AG04449 (cell line): Measurements from ENCODE around the gene EXOC6B.

ENCODE experiments used
- CTCF ChIA-PET: fragments of 350-600 bp; formaldehyde crosslinking; extraction: SDS; loops from one replicate; lab custom pipeline; 2021; ENCODE audit warnings: antibody characterized with exemption; lab: Yijun Ruan, JAX
- POLR2A ChIA-PET: fragments of 400-600, 350-600 bp; formaldehyde crosslinking; extraction: SDS; loops from one replicate; lab custom pipeline; 2020; ENCODE audit warnings: antibody characterized with exemption, inconsistent platforms; lab: Yijun Ruan, JAX
- DNase-seq: peaks from one replicate; pipeline ENCODE4 v3.0.0-alpha.2; 2010; ENCODE audit warnings: low read depth, low spot score
- H3K4me3 ChIP-seq: 2 replicates; pipeline ENCODE4 v1.5.1; 2011; ENCODE audit warnings: low read depth, mild to moderate bottlenecking, control low read depth, low read length
- CTCF ChIP-seq: IDR thresholded peaks from one replicate; pipeline ENCODE4 v1.5.1; 2011; ENCODE audit warnings: mild to moderate bottlenecking, moderate library complexity, low read length, control low read depth, inconsistent platforms; ENCODE audit not compliant: insufficient read depth; ENCODE audit errors: missing control alignments

The EXOC6B gene

GRCh38 chr2:72762276-72762675 is 63.6 kb downstream of the EXOC6B start:
- POLR2A ChIA-PET = no interaction called here
- H3K4me3 ChIP-seq = no peak overlapping the region
- DNase-seq = no peak
- TF ChIP-seq CTCF = no peak
- CTCF ChIA-PET = interaction anchor here (1.2 kb wide), 1 partner anchor 97 kb away, joined by 4 read pairs; no protein-coding TSS in a partner anchor

- H3K4me3 ChIP-seq = no peak overlapping the region
- DNase-seq = no peak
- TF ChIP-seq CTCF = no peak
- ChIA-PET CTCF (interaction anchor here (0.6 to 1.5 kb wide), 4 partner anchors 100 to 103 kb away, joined by 3 to 5 read pairs (median 4); no protein-coding TSS in a partner anchor), POLR2A (no interaction called here)
These were observed 66.1 kb downstream of the EXOC6B start for GRCh38 chr2:72759755-72760154.

- TF ChIP-seq CTCF = no peak
- no peak for DNase-seq
- ChIA-PET CTCF (interaction anchor here (1.2 kb wide), 1 partner anchor 11 kb away, joined by 3 read pairs; no protein-coding TSS in a partner anchor), POLR2A (no interaction called here)
- no peak overlapping the region for H3K4me3 ChIP-seq
These were observed 68.6 kb downstream of the EXOC6B start for GRCh38 chr2:72757177-72757775.

GRCh38 chr2:72755647-72756423 is 70.0 kb downstream of the EXOC6B start:
- ChIA-PET CTCF (interaction anchor here (0.6 to 3.5 kb wide), 4 partner anchors 10 to 134 kb away, joined by 3 to 25 read pairs (median 16); no protein-coding TSS in a partner anchor), POLR2A (no interaction called here)
- H3K4me3 ChIP-seq = no peak overlapping the region
- TF ChIP-seq CTCF = no peak
- DNase-seq = no peak

GRCh38 chr2:72754628-72755320 is 71.1 kb downstream of the EXOC6B start:
- ChIA-PET CTCF (interaction anchor here (2.2 to 3.5 kb wide), 3 partner anchors 9 to 106 kb away, joined by 10 to 25 read pairs (median 21); no protein-coding TSS in a partner anchor), POLR2A (no interaction called here)
- H3K4me3 ChIP-seq = no peak overlapping the region
- no peak for DNase-seq
- no peak for TF ChIP-seq CTCF
